Measurements from ENCODE around the gene TCTN2.

DNA sequence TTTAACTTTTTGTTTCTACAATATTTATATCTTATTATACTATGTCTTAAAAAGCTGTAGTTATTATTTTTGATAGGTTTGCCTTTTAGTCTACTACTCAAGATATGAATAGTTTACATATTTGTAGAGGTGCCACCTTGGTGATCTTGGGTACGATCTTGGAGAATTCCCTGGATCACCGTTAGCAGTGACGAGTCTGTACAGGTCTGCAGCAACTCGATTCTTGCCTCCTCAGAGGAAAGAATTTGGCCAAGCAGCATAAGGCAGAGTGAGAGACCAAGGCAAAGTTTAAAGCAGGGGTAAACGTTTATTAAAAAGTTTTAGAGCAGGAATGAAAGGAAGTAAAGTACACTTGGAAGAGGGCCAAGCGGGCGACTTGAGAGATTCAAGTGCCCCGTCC is 3.1 kb upstream of the TCTN2 start:
- TF ChIP-seq EZH2 (IDR thresholded peaks at IDR 0.05; ENCODE audit: borderline replicate concordance, low read depth, low read length, severe bottlenecking), result no peak
- TF ChIP-seq, protein P1, sequence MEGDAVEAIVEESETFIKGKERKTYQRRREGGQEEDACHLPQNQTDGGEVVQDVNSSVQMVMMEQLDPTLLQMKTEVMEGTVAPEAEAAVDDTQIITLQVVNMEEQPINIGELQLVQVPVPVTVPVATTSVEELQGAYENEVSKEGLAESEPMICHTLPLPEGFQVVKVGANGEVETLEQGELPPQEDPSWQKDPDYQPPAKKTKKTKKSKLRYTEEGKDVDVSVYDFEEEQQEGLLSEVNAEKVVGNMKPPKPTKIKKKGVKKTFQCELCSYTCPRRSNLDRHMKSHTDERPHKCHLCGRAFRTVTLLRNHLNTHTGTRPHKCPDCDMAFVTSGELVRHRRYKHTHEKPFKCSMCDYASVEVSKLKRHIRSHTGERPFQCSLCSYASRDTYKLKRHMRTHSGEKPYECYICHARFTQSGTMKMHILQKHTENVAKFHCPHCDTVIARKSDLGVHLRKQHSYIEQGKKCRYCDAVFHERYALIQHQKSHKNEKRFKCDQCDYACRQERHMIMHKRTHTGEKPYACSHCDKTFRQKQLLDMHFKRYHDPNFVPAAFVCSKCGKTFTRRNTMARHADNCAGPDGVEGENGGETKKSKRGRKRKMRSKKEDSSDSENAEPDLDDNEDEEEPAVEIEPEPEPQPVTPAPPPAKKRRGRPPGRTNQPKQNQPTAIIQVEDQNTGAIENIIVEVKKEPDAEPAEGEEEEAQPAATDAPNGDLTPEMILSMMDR (IDR thresholded peaks at IDR 0.05; ENCODE audit: borderline replicate concordance, extremely low read depth, low read length, poor library complexity, severe bottlenecking), result no peak

All from DND-41 (cell line).